NCI-H1417 (cell line): ENCODE data around the gene NUF2.
"Not testable (repeated sequence)": the region's sequence is repeated elsewhere in the genome, so short reads cannot be mapped to it uniquely, and the experiment has no call there.

Experiments
- DNase-seq, 3 experiments: peaks; one replicate each; lab custom pipeline; 2025; lab: John Stamatoyannopoulos, UW

Gene NUF2

DNA sequence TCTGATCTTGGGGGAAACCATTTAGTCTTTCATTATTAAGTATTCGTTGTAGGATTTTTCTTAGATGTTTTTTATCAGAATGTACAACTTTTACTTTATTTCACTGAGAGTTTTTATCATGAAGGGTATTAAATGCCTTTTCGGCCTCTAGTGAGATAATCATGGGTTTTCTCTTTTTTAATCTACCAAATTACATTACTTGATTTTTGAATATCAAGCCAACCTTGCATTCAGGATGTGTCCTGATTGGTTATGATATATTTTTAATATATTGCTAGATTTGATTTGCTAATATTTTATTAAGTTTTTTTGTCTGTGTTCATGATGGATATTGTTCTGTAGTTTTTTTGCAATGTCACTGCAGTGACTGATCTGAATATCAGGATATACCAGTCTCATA, 9.4 kb downstream of the NUF2 start:
- DNase-seq = no peak

DNA sequence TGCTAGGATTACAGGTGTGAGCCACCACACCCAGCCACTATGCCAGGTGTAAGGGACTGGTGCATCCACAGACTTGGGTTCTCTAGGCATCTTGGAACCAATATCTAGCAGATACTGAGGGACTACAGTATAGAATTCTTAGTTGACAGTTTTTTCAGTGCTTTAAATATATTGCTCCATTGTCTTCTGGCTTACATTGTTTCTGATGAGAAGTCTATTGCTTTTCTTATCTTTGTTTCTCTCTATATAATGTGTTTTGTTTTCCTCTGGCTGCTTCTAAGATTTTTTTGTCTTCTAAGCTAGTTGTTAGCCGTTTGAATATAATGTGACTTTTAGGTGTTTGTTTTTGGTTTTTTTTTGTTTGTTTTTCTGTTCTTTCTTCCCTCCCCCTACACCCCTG, 13.5 kb downstream of the NUF2 start:
- DNase-seq = no peak

DNA sequence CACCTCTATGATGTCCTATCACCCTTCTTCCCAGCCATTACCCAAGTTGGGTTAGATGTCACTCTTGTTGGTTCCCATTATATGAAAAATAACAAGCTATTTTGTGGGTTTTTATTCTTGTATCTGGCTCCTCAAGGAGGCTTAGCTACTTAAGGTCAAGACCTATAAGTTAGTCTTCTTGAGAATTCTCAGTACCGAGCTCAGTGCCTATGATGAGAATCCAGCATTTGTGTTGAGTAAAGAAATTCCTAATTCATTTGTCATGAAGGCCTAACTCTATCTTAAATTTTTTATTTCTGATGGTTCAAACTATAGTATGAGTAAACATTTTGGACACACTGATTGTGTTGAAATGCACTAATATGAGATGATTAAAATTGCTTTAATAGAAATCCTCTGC, 15.9 kb downstream of the NUF2 start:
- DNase-seq = no peak

DNA sequence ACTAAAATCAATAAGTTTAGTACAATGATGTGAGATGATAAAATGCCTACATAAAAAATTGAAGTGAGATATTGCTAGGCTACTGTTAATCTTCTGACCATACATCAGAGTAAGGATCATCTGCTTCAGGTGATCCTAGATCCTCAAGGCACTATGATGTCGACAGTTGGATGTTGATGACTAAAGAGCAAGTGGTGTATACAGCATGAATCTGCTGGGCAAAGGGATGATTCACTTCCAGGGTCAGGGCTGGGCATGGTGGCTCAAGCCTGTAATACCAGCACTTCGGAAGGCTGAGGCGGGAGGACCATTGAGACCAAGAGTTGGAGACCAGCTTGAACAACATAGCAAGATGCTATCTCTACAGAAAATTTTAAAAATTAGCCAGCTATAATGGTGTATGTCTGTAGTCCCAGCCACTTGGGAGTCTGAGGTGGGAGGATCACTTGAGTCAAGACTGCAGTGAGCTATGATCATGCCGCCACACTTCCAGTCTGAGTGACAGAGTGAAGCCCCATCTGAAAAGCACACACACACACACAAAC, 24.6 kb downstream of the NUF2 start:
- no peak for DNase-seq

DNA sequence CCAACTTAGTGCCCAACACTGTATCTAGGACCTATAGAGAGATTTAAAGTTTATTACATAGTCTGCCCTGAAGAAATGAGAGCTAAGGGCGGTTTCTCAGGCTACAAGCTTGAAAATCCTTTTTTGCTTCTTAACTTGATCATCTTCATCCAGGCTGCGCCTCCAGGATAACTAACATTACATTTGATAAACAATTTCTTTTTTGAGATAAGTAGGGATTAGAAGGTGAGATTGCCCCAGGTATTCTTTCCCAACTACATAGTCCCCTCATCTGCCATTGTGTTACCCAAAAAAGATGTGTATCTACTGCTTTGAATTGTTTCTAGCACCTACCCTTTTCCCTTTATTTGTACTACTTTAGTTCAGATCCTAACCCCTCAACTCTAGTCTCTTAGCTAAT, 25.4 kb downstream of the NUF2 start:
- DNase-seq = no peak

DNA sequence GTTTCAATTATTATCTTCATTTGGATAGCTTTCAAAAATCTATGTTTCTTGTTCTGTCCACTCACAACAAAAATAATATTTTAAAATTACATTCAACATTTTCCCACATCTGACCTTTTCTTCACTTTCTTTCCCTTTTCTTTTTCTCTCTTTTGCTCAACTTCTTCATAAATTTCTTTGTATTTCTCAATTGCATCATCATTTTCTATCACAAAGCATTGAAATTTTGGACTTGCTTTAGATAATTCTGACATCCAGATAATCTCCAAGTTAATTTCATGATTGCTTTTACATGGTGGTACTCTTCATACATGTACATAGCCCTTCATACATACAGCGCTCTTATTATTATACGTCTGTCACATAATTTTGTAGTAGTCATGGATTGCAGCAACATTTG, 30.2 kb downstream of the NUF2 start:
- DNase-seq = no peak

DNA sequence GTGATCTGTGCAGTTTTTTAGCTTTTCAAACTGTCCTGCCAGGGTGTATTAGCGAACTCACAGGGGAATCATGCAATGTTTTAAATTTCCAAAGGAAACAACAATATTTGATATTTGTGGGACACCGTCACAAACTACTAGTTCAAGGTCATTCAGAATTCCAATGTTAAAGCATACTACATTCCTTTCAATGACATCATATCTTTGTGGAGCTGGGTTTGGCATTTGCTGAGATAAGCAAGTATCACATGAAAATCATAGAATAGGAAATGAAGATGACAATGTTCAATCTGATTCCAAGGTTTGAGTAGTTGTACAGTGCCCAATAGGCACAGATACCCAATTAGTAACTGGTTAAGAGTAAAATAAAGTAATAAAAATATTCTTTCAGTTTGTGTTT, 35.6 kb downstream of the NUF2 start:
- no peak for DNase-seq

DNA sequence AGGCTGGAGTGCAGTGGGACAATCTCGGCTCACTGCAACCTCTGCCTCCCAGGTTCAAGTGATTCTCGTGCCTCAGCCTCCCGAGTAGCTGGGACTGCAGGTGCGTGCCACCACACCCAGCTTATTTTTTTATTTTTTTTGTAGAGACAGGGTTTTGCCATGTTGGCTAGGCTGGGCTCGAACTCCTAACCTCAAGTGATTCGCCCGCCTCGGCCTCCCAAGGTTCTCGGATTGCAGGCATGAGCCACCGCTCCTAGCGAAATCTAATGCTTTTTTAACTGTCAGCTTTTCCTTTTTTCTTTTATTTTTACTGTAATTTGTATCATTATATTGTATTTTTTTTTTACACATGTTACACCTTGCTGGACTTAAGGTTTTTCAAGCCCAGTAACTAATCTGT, 36.4 kb downstream of the NUF2 start:
- DNase-seq = not testable (repeated sequence)

DNA sequence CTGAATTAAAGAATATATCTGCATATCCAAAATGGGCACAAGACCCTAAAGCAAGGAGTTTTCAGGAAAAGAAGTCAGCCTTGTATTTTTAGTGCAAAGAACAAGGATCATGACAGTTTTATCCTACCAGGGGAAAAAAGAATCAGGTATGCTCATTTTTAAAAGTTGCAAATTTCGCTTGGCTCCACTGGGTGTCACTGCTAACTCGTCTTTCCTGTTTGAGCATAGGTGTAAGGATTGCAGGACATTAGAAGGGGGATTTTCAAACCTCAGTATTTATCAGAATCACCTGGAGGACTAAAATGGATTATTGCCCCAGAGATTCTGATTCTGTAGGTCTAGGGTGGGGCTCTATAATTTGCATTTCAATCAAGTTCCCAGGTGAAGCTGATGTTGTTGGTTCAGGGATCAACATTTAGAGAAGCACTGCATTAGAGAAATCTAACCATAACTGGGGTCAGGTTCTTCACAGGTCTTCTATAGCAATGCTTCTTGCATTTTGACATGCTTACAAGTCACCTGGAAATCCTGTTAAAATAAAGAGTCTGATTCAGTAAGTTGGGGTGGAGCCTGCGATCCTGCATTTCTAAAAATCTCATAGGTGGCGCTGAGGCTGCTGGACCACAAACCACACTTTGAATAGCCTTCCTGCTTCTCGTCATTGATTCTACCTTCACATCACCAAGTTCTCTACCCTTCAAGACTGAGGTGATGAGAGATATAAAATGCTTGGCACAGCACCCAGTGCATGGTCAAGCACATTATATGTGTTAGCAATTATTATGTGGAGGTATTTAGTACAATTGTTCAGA, 39.6 kb downstream of the NUF2 start:
- DNase-seq = peak; percentile 47 to 84 (median 79)

DNA sequence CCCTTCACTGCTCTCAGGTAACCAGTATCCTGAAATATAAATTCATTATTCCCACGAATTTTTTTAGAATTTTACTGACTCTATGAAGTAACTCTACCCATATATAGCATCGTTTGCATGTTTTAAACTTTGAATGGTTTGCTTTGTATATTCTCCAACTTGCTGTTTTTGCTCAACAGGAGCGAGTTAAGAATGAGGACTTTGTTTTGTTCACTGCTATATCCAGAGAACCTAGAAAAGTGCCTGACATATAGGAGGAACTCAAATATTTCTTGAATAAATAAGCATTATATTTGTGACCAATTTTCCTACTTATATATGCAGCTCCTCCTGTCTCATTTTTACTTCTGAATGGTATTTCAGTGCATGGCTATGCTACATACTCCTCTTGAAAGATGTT, 43.4 kb downstream of the NUF2 start:
- DNase-seq = no peak

DNA sequence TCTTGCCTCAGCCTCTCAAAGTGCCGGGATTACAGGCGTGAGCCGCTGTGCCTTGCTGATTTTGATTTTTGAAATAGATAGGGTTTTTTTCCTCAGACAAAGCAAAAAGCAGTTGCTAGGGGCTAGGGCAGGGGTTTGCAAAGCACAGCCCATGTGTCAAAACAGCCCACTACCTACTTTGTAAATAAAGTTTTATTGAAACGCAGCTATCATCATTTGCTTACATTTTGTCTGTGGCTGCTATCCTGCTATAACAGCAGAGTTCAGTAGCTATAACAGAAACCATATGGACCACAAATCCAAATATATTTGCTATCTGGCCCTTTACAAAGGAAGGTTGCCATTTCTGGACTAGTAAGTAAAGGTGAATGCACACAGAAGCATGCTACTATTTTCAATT, 44.8 kb downstream of the NUF2 start:
- DNase-seq = no peak

DNA sequence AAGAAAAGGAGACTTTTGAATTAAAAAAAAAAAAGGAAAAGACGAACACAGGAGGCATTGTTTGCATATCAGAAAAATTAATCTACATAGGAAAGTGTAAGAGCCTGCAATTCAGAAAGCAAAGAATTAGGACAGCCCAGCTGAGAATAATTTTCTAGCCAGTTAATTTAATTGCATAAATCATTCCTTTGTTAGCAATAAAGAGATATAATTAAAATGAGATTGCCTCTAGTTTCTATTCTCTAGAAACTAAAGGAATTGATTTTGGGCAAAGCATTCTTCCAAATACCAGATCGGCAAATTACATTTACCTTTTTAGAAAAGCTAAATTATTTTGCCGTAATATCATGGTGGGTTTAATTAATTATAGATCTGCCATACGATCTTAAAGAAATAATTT, 46.0 kb downstream of the NUF2 start:
- DNase-seq = no peak

DNA sequence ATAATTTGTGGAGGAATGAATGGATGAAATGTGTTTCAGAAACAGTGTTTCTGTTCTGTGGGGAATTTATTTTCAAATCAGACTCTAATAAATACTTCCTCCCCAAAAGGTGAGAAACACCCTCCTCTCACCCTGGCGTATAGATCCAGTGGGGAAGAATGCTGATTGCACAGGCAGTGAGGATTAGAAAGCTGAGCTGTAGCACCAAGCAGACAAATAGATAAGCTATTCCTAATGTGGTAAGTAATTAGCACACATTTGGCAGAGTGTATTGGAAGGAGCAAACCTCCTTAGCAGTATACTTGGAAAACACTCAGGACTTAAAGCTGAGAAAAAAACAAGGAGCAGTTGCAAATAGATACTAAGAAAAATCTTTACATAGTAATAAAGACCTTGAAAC, 50.8 kb downstream of the NUF2 start:
- no peak for DNase-seq

DNA sequence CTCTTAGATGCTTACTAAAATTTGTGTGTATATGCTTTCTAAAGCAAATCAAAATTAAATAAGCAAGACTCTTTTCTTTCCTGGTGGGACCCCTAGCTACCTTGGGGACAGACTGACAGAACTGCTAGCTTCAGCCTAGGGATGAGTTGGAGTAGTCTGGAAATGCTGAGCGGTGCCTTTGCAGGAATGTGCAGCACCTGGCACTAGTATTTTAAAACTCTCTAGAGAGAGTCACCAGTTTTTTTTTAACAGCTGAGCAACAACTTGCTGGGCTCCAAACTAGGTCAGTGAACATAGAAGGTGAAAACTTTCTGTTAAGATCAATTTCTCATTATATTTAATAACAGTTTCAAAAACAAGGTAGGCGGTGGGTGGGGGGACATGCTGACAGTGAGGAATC, 56.8 kb downstream of the NUF2 start:
- no peak for DNase-seq

DNA sequence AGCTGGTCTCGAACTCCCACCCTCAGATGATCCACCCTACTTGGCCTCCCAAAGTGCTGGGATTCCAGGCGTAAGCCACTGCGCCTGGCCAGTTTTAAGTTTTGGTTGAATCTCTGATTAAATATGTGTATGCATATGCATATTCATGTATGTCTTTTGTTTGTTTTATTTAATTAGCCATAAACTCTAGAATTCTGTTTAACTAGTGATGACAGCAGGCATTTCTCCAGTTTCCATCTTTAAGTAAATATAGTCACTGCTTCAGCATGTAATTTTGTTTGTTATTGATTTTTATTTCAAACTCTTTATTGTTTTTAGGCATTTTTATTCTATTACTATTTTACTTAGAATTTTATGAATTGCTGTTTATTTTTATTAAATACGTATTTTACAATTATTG, 58.0 kb downstream of the NUF2 start:
- no peak for DNase-seq

DNA sequence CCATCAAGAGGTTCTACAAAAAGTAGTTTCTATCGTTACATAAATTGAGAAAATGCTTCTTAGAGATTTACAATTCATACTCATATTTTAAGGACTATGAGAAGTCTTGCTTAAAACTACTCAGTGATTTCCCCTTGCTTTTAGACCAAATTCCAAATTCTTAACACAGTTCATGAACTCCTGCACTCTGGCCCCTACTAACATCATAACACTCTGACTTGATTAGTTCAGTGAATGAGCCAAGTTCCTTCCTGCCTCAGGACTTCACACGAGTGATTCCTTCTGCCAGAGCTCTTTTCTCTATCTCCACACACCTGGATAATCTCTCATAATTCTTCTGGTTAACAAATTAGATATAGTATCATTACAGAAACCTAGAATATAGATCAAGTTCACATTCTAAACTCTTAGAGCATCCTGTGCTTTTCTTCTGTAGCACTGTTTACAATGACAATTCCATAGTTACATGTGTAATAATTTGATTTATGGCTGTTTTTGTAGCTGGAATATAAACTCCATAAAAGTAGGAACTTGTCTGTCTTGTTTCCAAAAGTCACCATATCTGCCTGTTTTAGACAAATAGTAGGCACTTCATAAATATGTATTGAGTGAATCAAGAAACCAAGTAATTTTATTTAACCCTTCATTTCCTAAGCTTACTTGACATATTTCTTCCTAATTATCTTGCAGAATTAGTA, 59.9 kb downstream of the NUF2 start:
- peak in 1 of 3 experiments; percentile 41 for DNase-seq

DNA sequence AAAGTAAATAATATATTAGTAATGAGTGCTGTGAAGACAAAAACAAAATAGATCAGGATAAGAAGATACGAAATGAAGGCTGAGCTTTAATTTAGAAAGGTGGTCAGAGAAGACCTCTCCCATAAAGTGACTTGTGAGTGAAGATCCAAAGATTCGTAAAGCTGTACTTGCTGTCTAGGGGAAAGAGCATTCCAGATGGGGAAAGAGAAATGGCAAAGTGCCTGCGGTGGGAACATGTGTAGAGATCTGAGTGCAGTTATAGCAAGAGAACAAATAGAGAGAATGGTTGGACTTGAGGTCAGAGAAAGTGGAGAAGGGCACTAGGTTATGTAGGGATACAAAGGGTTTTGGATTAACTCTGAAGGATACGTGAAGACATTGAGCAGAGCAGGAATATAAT, 60.6 kb downstream of the NUF2 start:
- no peak for DNase-seq

DNA sequence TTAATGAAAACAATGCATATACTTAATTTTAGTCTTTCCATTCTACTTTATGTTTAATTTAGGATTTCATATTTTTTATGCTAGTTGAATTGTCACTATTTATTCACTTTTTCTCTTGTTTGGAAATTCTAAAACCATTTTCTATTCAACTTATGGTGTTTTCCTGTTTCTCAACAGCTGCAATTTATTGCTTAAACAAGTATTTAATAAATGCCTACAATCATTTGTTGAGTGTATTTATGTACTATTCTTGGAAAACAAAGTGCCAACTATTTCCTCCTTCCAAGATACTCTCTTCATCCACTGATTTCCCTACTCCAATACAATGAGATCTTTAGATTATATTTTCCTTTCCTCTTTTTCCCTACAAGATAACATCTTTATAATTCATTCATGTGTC, 65.4 kb downstream of the NUF2 start:
- no peak for DNase-seq

DNA sequence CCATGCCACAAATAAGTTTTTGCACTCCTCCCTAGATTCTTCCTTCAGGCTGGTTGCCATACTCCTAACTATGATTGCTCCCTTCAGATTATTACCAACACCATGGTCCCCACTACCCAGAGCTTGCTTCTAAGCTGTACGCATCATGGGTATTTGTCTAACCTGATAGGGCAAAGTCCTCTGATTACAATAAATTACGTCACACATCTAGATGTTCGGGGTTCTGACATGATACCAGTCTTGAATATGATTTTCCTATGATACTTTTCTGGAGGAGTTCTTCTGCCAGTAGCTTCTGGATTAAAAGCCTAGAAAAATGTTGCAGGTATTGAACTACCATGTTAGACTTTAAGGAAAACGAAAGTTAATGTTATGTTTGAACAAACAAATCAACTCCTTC, 67.2 kb downstream of the NUF2 start:
- DNase-seq = no peak

DNA sequence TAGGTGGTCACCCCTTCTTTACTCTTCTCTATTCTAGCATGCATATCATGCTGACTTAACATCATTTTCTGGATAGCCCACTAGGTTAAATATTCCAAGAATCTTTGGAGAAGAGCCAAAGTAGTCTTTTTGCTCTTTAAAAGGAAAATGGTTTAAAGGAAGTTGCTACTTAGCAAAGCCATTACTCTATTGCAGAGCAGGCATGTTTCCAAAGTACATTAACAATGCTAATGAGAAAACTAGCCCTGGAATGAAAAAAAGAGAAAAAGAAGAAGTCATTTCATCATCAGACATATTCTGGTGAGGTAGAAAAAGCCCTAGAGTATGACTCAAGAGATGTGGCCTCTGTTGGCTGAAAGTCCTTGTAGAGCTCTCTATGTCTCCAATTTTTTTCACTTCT, 74.0 kb downstream of the NUF2 start:
- DNase-seq = no peak

DNA sequence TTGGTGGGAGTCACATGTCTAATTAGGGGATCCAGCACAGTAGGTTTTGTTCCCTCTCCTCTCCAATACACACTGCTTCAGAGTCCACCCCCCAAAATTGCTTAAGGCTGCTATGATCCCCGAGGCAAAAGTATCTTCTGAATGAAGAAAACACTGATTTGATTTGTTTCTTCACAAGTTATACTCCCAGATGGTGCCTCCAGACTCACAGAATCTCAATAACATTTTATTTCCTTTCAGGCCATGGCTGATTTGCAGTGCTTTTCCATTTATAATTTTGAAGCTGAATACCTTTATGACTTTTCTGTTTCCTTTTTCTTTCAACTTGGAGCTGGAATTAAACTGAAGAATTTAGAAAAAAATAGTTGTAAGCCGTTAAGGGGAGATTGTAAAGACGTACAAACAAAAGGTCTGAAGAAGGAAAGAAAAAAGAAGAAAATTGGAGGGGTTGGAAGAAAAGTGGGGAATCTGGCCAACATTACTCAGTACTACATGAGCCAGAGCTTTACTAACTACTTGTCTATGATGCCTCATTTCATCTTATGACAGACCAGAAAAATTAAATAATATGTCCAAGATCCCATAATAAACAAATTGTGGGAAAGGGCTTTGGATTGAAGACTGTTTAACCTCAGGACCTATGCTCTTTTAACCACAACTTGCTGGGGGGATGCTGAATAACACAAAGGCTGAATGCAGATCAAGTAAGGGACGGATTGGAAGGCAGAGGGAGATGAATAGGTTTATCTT, 75.9 kb downstream of the NUF2 start:
- no peak for DNase-seq

DNA sequence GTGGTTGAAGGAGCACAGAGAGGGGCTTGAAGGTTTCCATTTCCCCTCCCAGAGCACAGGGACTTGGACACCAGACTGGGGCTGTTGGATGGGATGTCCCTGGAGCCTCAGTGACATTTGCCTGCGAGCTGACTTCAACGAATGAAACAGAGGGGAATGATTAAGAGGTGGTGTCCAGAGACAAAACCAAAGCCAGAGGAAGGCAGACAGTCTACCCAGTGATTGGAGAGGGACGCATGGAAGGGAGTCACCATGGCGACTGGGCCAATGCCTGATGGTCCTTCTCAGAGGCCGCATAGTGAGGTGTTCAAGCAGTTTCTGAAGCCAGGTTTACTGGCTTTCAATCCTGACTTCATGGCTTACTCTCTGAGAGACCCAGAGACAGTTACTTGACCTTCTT, 77.2 kb downstream of the NUF2 start:
- DNase-seq = no peak
